ENCODE data around the gene KLRC4.

GRCh38 chr12:10397296-10397695 is 12.3 kb downstream of the KLRC4 start:
- TF ChIP-seq FOXJ3 (CRISPR knock-in tag; IDR thresholded peaks at IDR 0.05; ENCODE audit: borderline replicate concordance) (no peak), ZMAT4 (CRISPR knock-in tag; IDR thresholded peaks at IDR 0.05) (no peak), ZNF317 (CRISPR knock-in tag; IDR thresholded peaks at IDR 0.05; ENCODE audit: borderline replicate concordance, low read depth) (no peak), CTCF (IDR thresholded peaks at IDR 0.05) (no peak)

Measured in WTC11 (cell line).